SK-N-SH (cell line): ENCODE measurements around the gene HCN4.

Experiments used
- CTCF ChIP-seq: fragments of 200-600 bp; sonication (generic); IDR thresholded peaks from 2 replicates; pipeline ENCODE4 v1.6.1; 2017; ENCODE audit warnings: antibody characterized with exemption, mild to moderate bottlenecking, moderate library complexity
- GABPA ChIP-seq: IDR thresholded peaks from 2 replicates; pipeline ENCODE4 v1.4.0; 2012; ENCODE audit warnings: low read depth, mild to moderate bottlenecking
- RXRA ChIP-seq: IDR thresholded peaks from 2 replicates; pipeline ENCODE4 v1.4.0; 2012; ENCODE audit warnings: low read depth, mild to moderate bottlenecking, borderline replicate concordance
- TAF1 ChIP-seq: IDR thresholded peaks from 2 replicates; pipeline ENCODE4 v1.6.1; 2012; ENCODE audit warnings: low read depth, mild to moderate bottlenecking, low read length, moderate library complexity, borderline replicate concordance
- TCF12 ChIP-seq: IDR thresholded peaks from 2 replicates; pipeline ENCODE4 v1.4.0; 2012
- YY1 ChIP-seq: IDR thresholded peaks from 2 replicates; pipeline ENCODE4 v1.4.0; 2012; ENCODE audit warnings: low read depth, mild to moderate bottlenecking
- ZBTB33 ChIP-seq: IDR thresholded peaks from 2 replicates; pipeline ENCODE4 v1.4.0; 2012; ENCODE audit warnings: low read depth, borderline replicate concordance

- no peak for TF ChIP-seq CTCF
- TF ChIP-seq GABPA = no peak
- TF ChIP-seq ZBTB33 = no peak
- no peak for TF ChIP-seq TCF12
- no peak for TF ChIP-seq YY1
- TF ChIP-seq RXRA = no peak
- TF ChIP-seq TAF1 = no peak
These were observed 21.3 kb upstream of the HCN4 start for GRCh38 chr15:73389971-73390544.
